GM18517 (cell line): Measurements from ENCODE around the gene MRPL54.

Experiments used
- ATAC-seq: cut with Tn5 transposase; IDR thresholded peaks from one replicate; pipeline ENCODE4 v1.9.1; 2021; ENCODE audit warnings: mild to moderate bottlenecking, moderate library complexity; ENCODE audit not compliant: unreplicated experiment

Gene MRPL54

DNA sequence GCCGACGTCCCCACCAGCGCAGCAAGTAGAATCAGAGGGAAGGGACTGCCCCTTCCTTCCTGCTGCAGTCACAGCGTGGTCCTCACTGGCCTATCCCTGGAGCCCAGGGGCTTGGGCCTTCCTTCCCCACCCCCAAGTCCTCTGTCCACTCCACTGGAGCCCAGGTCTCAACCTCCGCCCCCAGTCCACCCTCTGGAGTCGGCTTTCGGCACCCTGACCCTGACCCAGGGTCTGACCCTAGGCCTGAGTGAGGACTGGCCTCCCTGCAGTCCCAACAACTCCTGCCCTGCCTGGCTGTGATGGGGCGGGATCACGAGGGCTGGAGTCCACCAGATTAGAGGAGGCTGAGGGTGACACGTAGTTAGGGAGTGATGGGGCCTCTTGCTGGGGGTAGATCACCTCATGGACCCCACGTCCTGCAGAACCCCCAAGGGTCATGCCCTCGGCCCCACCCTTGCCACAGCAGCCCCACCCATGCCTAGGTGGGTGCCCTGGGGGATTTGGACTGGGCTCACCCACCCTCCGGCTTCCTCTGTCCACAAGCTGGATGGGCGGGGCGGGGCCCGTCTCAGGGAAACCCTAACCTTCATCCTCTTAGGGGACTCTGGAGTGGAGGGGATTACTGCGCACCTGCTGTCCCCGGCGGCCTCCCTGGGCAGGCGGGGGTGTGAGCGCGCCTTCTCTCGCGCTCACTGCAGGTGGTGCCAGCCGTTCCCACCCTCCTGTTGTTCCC lies 5.7 kb downstream of the MRPL54 start:
- ATAC-seq: no peak

DNA sequence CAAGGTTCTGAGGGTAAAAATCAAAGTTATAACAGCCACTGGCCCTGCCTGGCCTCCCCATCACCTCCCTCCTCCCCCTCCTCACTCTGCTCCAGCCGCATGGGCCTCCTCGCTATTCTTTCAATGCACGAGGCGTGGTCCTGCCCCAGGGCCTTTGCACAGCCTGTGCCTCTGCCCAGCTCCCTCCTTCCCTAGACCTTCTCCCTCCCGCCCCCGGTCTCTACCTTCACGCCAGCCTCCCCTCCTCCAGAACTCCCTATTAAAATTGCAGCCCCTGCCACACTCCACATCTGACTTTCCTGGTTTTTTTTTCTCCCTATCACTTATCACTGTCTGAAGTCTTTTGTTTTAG lies 6.2 kb downstream of the MRPL54 start:
- no peak for ATAC-seq

- ATAC-seq: no peak
These were observed 7.0 kb downstream of the MRPL54 start for GRCh38 chr19:3769494-3769893.

GRCh38 chr19:3770136-3770999 lies 7.9 kb downstream of the MRPL54 start:
- no peak for ATAC-seq

- no peak for ATAC-seq
These were observed 8.8 kb downstream of the MRPL54 start for GRCh38 chr19:3771000-3771905.

DNA sequence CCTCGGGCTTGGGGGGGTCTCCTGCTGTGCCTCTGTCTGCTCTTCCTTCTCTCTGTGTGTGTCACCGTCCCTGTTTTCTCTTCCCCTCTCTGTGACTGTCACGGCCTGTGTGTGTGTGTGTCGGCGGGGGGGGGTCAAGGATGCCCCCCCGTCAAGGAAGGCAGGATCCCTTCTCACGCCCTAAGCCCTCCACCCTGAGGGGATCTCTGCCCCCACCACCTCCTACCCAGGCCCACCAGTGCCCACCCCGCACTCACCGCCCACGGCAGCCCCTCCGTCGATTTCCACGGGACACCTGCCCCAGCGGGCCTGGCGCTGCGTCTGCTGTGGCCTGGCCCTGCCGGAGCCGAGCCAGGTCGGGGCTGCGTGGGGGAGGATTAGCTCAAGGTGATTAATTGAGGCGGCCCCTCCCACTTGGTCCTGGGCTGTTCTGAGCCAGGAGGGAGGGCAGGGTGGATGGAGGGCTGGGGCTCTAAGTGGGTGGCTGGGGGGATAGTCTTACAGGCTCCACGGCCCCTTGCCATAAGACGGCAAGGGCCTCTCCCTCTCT lies 9.5 kb downstream of the MRPL54 start, which contains the start of gene RAX2:
TSS of gene RAX2 (minus strand) at position 323 of the 550 bp plus-strand sequence. CDS start 486 bp downstream, outside the sequence.
- no peak for ATAC-seq

GRCh38 chr19:3773814-3774515 lies 11.5 kb downstream of the MRPL54 start:
- ATAC-seq: no peak

DNA sequence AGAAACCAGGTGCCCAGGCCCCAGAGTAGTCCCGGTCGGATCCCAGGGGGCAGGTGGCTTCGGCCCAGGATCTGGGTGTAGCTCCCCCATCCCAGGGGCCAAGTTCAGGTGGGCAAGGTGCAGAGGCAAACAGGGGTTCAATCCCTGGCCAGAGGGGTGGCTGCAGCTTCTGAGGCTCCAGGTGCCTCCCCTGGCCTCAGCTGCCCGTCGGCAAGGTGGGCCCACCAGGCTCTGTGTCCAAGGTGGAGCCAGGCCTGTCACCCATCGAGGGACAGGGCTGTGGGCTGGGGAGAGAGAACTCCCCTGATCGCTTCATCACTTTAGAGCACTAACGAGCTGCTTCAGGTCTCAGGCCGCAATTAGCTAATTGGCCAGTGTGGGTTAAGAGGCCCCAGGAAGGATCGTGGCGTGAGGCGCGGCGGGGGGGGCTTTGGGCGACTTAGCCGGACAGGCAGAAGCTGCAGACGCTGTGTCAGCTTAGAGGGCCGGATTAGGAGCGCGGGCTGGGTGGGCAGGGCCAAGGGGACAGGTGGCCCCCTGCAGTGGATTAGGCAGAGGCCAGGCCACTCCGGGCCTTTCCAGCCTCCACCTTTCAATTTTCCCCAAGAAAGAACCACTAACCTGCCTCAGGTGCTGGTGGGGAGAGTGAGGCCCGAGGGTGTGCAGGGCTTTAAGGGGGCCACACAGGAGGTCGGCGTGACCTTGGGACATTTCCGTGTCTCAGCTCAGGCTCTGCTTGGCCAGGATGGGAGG lies 12.3 kb downstream of the MRPL54 start:
- ATAC-seq: no peak

GRCh38 chr19:3775374-3775711 lies 12.9 kb downstream of the MRPL54 start:
- no peak for ATAC-seq

- ATAC-seq: no peak
These were observed 13.3 kb downstream of the MRPL54 start for GRCh38 chr19:3775831-3776230.

- ATAC-seq: no peak
These were observed 14.1 kb downstream of the MRPL54 start for GRCh38 chr19:3776479-3777040.

DNA sequence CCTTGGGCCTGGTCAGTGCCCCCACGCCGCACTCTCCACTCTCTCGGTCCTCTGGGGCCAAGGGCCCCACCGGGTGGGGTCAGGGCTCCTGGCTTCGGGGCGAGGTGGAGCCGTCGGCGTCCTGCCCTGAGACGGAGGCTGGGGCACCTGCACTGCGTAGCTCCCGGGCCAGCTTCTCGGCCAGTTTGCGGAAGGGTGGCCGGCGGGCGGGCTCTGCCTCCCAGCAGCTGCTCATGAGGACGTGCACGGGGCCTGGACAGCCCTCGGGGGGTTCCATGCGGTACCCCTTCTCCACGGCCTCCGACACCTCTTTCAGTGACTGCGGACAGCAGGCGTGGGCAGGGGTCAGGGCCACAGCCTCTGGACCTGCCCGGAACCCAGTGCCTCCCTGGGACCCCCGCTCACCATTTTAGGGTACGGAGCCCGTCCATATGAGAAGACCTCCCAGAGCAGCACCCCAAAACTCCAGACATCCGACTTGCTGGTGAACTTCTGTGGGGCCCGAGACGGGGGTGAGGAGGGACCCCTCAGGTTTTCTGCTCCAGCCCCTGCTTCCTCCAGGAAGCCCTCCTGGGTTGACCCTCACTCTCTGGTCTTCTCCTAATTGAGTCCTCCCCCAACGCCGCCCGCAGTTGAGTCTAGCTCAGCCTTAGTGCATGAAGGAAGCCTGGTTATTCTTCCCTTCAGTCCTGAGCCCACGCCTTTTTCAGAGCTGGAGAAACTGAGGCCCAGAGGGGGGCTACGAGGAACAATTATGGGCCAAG lies 15.8 kb downstream of the MRPL54 start:
- ATAC-seq: no peak

GRCh38 chr19:3778899-3779723 lies 16.6 kb downstream of the MRPL54 start:
- ATAC-seq: no peak

- ATAC-seq: no peak
These were observed 18.4 kb downstream of the MRPL54 start for GRCh38 chr19:3780786-3781304.

DNA sequence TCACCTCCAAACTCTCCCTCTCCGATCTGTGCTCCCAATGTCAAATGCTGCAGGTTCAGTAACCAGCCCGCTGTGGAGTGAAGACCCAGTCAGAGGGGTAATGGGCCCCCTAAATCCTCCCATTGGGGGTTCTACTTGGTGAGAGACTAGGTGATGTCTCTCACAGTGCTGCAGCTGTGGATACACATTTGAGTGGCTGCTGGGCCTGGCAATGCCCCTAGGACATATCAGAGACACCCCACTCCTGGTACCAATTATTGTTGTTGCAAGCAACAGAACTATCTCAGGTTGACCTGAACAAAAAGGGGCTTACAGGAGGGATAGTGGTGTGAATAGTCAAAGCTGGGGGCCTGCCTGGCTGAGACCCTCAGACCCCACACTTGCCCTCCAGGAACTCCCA lies 19.1 kb downstream of the MRPL54 start:
- no peak for ATAC-seq

DNA sequence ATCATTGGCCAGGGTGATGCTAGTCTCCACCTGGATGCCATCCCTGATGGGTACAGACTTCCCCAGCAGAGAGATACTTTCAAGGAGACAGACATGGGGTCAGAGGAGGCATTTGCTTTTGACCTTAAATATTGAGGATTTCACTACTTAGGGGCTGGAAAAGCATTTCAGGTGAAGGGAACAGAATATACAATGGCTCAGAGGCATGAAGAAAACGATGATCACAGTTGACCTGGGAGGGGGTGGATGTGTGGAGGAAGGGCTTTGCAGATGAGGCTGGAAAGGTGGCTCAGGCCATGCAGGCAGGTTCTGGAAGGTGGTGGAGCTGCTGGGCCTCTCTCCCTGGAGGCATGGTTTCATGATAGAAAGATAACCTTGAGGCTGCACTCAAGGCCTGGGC lies 19.8 kb downstream of the MRPL54 start:
- ATAC-seq: no peak

GRCh38 chr19:3782903-3783302 lies 20.4 kb downstream of the MRPL54 start:
- no peak for ATAC-seq
